Ovary (tissue), 3 donors: ENCODE measurements around the gene ADCY1.

ENCODE experiments used
- CTCF ChIP-seq, 3 donors: fragments of 450-650 bp in 2 of 3; fragments of 200-600 bp in 1 of 3; IDR thresholded peaks; one replicate each; pipeline versions ENCODE4 v1.5.1 to v1.8.0; 2016 to 2022; ENCODE audit warnings: antibody characterized with exemption in 3 of 3, mild to moderate bottlenecking in 1 of 3
- POLR2A ChIP-seq: fragments of 450-650 bp; IDR thresholded peaks from one replicate; pipeline ENCODE4 v1.6.1; 2017; ENCODE audit warnings: antibody characterized with exemption, mild to moderate bottlenecking, moderate library complexity
- donor health status: DM: no; HTN: no; CAD: no.

- TF ChIP-seq CTCF (IDR thresholded peaks at IDR 0.05) = no peak
- TF ChIP-seq POLR2A = no peak
Observed at GRCh38 chr7:45574416-45574668, 174 bp downstream of the ADCY1 start.
